ENCODE measurements around the gene KCTD2. TPM values are rescaled to one million over a fixed set of nuclear protein-coding genes. Genes with fewer than 3 reads are reported as not detected.

KCTD2 gene
- polyA plus RNA-seq, 1 of the 3 experiments (the other 2 are of a cell fraction) = 27.5 TPM

- Histone ChIP-seq H3F3A (replicated peaks; ENCODE audit: insufficient read depth) (peaks cover 44% of the 10 kb centered on the region), H3K4me1 (ENCODE audit: control insufficient read depth in 1 of 2, insufficient read depth in 2 of 2, low read depth in 1 of 2, low read length in 1 of 2) (peaks cover 0 to 22% of the 10 kb centered on the region in 2 experiments; a peak in 1 of 4 replicates), H3K4me2 (peak overlapping the region; percentile 89), H2AFZ (ENCODE audit: low read depth) (peak overlapping the region; percentile 92), H3K9ac (peak overlapping the region; percentile 93), H4K20me1 (ENCODE audit: insufficient read depth) (peaks cover 4% of the 10 kb centered on the region; the same call in 1 of the 2 replicates), H3K4me3 (ENCODE audit: low read depth in 2 of 2, low read length in 1 of 2) (peak overlapping the region; percentile 67 to 98), H3K36me3 (replicated peaks in 1 of 2; ENCODE audit: control insufficient read depth in 1 of 2, insufficient read depth in 2 of 2, low read length in 1 of 2) (peaks cover under 1 to 2% of the 10 kb centered on the region in 2 experiments), H3K27me3 (ENCODE audit: insufficient read depth) (no peaks in the 10 kb centered on the region), H3K79me2 (ENCODE audit: insufficient read depth) (no peaks in the 10 kb centered on the region), H3K9me2 (no peaks in the 10 kb centered on the region), H3K9me3 (peaks cover 5% of the 10 kb centered on the region; the same call in 1 of the 2 replicates), H3K27ac (ENCODE audit: low read depth in 2 of 2, low read length in 1 of 2) (peak overlapping the region; percentile 75 to 92)
- CTCF ChIA-PET = interaction anchor here (0.9 to 4.0 kb wide), 15 partner anchors 9 to 168 kb away, joined by 3 to 31 read pairs (median 5); partner anchors contain the start of genes MRPL58, NT5C and OTOP2
- peak; percentile 90 for DNase-seq
- under 1% methylated on average over 36 of the region's 36 CpGs for WGBS (ENCODE audit: low lambda C conversion rate)
- POLR2A ChIA-PET = interaction anchor here (0.7 to 2.2 kb wide), 5 partner anchors 21 to 256 kb away, joined by 3 to 40 read pairs (median 10); partner anchors contain the start of genes CDR2L, HID1, MRPL58 and SLC25A19
- TF ChIP-seq USF2 (IDR thresholded peaks at IDR 0.05; ENCODE audit: borderline replicate concordance, low read depth, low read length) (no peak; the same call in 1 of the 2 replicates), NFIC (IDR thresholded peaks at IDR 0.05; ENCODE audit: borderline replicate concordance) (peak; percentile 22; the same call in 1 of the 2 replicates), JUND (IDR thresholded peaks at IDR 0.05) (no peak), RXRA (IDR thresholded peaks at IDR 0.05; ENCODE audit: borderline replicate concordance, low read depth) (no peak), RCOR1 (IDR thresholded peaks at IDR 0.05; ENCODE audit: low read length) (peak; percentile 80), FOXJ3 (CRISPR knock-in tag; IDR thresholded peaks at IDR 0.05) (peak; percentile 76), MEF2A (IDR thresholded peaks at IDR 0.05; ENCODE audit: borderline replicate concordance, low read depth) (no peak), TEAD4 (IDR thresholded peaks at IDR 0.05; ENCODE audit: borderline replicate concordance, insufficient read depth) (peak; percentile 95), GATA2 (CRISPR knock-in tag; IDR thresholded peaks at IDR 0.05) (no peak), FOSL2 (IDR thresholded peaks at IDR 0.05; ENCODE audit: borderline replicate concordance, low read depth) (peak; percentile 68), NRF1 (IDR thresholded peaks at IDR 0.05; ENCODE audit: low read depth, low read length) (peak; percentile 3; the same call in 1 of the 2 replicates), EP300 (IDR thresholded peaks at IDR 0.05; ENCODE audit: borderline replicate concordance in 1 of 2, low read depth in 1 of 2, low read length in 1 of 2) (peak in 1 of 2 experiments; percentile 46; a peak in 1 of 4 replicates), FOXM1 (IDR thresholded peaks at IDR 0.05; ENCODE audit: low read depth) (no peak), GABPA (IDR thresholded peaks at IDR 0.05; ENCODE audit: low read depth) (0 out of 2 replicates have a peak, but pooled peaks have one; percentile 20), SIN3A (IDR thresholded peaks at IDR 0.05; ENCODE audit: borderline replicate concordance, low read depth, low read length) (peak; percentile 82; the same call in 1 of the 2 replicates), SMC3 (IDR thresholded peaks at IDR 0.05; ENCODE audit: low read depth, low read length) (no peak), CHD2 (IDR thresholded peaks at IDR 0.05; ENCODE audit: low read length, partially characterized antibody) (peak; percentile 85), TAF1 (IDR thresholded peaks at IDR 0.05; ENCODE audit: borderline replicate concordance, low read depth, low read length) (no peak), TCF12 (IDR thresholded peaks at IDR 0.05) (peak; percentile 28; the same call in 1 of the 2 replicates), MXI1 (IDR thresholded peaks at IDR 0.05; ENCODE audit: low read depth, low read length) (peak; percentile 83), USF1 (IDR thresholded peaks at IDR 0.05; ENCODE audit: borderline replicate concordance, low read depth) (peak; percentile 86)
- TF ChIP-seq, protein P1, sequence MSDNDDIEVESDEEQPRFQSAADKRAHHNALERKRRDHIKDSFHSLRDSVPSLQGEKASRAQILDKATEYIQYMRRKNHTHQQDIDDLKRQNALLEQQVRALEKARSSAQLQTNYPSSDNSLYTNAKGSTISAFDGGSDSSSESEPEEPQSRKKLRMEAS (IDR thresholded peaks at IDR 0.05; ENCODE audit: low read depth) = peak; percentile 97
- TF ChIP-seq, protein P2, sequence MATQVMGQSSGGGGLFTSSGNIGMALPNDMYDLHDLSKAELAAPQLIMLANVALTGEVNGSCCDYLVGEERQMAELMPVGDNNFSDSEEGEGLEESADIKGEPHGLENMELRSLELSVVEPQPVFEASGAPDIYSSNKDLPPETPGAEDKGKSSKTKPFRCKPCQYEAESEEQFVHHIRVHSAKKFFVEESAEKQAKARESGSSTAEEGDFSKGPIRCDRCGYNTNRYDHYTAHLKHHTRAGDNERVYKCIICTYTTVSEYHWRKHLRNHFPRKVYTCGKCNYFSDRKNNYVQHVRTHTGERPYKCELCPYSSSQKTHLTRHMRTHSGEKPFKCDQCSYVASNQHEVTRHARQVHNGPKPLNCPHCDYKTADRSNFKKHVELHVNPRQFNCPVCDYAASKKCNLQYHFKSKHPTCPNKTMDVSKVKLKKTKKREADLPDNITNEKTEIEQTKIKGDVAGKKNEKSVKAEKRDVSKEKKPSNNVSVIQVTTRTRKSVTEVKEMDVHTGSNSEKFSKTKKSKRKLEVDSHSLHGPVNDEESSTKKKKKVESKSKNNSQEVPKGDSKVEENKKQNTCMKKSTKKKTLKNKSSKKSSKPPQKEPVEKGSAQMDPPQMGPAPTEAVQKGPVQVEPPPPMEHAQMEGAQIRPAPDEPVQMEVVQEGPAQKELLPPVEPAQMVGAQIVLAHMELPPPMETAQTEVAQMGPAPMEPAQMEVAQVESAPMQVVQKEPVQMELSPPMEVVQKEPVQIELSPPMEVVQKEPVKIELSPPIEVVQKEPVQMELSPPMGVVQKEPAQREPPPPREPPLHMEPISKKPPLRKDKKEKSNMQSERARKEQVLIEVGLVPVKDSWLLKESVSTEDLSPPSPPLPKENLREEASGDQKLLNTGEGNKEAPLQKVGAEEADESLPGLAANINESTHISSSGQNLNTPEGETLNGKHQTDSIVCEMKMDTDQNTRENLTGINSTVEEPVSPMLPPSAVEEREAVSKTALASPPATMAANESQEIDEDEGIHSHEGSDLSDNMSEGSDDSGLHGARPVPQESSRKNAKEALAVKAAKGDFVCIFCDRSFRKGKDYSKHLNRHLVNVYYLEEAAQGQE (IDR thresholded peaks at IDR 0.05; ENCODE audit: low read depth, low read length) = peak; percentile 64; the same call in 1 of the 2 replicates
- TF ChIP-seq, protein P3, sequence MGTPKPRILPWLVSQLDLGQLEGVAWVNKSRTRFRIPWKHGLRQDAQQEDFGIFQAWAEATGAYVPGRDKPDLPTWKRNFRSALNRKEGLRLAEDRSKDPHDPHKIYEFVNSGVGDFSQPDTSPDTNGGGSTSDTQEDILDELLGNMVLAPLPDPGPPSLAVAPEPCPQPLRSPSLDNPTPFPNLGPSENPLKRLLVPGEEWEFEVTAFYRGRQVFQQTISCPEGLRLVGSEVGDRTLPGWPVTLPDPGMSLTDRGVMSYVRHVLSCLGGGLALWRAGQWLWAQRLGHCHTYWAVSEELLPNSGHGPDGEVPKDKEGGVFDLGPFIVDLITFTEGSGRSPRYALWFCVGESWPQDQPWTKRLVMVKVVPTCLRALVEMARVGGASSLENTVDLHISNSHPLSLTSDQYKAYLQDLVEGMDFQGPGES (IDR thresholded peaks at IDR 0.05; ENCODE audit: low read depth, low read length) = no peak
These were observed 13.4 kb upstream of the KCTD2 start for GRCh38 chr17:75033346-75034235.
